Subcutaneous adipose tissue (tissue), 4 donors: ENCODE measurements around the gene PIEZO2. TPM values are rescaled to one million over a fixed set of nuclear protein-coding genes. Genes with fewer than 3 reads are reported as not detected.

Experiments
- CTCF ChIP-seq: fragments of 450-650 bp; IDR thresholded peaks from one replicate; pipeline ENCODE4 v1.5.1; 2016; ENCODE audit warnings: low read depth, mild to moderate bottlenecking, control low read depth, antibody characterized with exemption, moderate library complexity
- total RNA-seq, 4 donors: library from RNA; depleted of rRNA; stranded (reverse); fragments of >200 nt; gene quantifications; one replicate each; pipeline ENCODE4 v1.1.0, GENCODE V29; 2016

PIEZO2 gene
- total RNA-seq, 4 donors from 2014 or later = 0.85 to 2.2 (median 1.1) TPM

GRCh38 chr18:10860928-10861327 is 288.4 kb downstream of the PIEZO2 start:
- no peak for TF ChIP-seq CTCF

- no peak for TF ChIP-seq CTCF
Measured at GRCh38 chr18:10860382-10860781, 289.0 kb downstream of the PIEZO2 start.

GRCh38 chr18:10858477-10858876 is 290.9 kb downstream of the PIEZO2 start:
- TF ChIP-seq CTCF = no peak

- no peak for TF ChIP-seq CTCF
Measured at GRCh38 chr18:10856132-10856531, 293.2 kb downstream of the PIEZO2 start.

GRCh38 chr18:10852385-10853303 is 296.7 kb downstream of the PIEZO2 start:
- TF ChIP-seq CTCF = no peak

GRCh38 chr18:10851824-10852319 is 297.5 kb downstream of the PIEZO2 start:
- TF ChIP-seq CTCF = no peak

GRCh38 chr18:10850840-10851239 is 298.5 kb downstream of the PIEZO2 start:
- no peak for TF ChIP-seq CTCF
